UCSD-AML1 (cell line): ENCODE measurements around the gene DOCK2.

Source experiments
- DNase-seq: peaks from one replicate; lab custom pipeline; 2025; ENCODE audit not compliant: unreplicated experiment; lab: John Stamatoyannopoulos, UW

DOCK2 gene

DNA sequence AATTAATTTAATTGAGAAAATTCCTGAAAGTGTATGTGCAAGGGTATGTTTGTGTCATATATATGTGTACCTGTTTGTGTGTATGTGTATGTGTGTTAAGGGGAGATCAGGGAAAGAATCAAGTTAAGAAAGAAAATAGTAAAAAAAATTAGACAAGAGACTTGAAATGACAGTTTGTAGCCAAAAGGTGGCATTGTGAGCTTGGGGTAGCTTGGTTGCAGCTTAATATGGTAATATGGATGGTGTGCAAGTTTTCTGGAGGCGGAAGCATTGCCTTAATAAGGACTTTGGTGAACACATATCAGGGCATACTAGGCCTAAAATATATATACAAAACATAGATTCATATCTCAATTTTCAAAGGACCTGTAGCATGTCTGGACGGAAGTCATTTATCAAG is 213.3 kb downstream of the DOCK2 start:
- no peak for DNase-seq

DNA sequence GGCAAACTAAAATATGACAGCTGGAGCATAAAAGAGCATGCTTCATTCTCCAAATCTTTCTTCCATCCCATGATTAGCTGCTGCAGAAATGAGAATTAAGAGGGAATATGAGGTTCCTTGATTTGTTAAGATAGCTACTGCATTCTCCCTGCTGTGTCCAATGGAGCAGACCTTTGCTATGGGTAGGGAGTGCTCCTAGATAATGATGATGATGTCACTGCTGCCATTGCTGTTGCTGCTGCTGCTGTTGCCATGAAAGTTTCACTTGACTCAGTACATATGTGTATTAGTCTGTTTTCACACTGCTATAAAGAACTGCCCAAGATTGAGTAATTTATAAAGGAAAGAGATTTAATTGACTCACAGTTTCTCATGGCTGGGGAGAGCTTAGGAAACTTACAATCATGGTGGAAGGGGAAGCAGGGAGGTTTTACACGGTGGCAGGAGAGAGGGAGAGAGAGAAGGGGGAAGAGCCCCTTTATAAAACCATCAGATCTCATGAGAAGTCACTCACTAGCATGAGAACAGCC is 214.3 kb downstream of the DOCK2 start:
- no peak for DNase-seq

GRCh38 chr5:169856571-169856970 is 219.5 kb downstream of the DOCK2 start:
- no peak for DNase-seq

DNA sequence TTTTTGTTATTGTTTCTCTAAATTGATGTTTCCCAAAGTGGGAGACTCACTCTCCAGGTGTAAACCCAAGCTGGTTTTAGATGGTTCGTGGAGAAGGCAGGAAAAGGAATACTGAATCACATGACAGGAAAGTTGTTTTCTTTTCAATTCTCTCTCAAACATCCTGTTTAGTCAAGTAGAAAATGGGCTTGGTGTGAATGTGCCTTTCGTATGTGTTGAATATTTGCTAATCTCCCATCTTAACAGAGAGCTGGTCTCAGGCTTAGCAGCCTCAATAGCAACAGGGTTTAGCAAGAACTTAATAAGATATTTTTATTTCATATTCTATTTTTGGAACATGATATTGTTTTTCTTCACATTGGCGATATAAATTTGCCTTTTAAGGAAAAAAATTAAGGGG is 223.5 kb downstream of the DOCK2 start:
- no peak for DNase-seq

GRCh38 chr5:169861433-169861832 is 224.4 kb downstream of the DOCK2 start:
- no peak for DNase-seq

DNA sequence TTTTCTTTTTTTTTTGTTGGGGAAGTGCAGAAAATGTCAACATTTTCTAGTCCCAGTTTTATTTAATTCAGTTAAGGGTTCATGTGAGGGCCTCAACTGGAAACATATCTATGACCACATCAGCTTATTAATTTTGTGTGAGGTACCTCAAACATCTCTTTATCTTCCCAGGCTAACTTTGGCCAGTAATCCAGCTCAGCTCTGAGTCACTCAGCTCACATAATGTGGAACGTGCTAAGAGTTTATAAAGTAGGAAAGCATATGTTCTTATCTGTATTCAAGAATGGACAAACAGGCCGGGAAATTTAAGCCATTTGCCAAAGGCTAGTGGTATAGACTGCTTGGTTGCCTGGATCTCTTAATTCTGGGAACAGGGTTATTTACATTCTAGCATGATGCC is 224.9 kb downstream of the DOCK2 start:
- no peak for DNase-seq

DNA sequence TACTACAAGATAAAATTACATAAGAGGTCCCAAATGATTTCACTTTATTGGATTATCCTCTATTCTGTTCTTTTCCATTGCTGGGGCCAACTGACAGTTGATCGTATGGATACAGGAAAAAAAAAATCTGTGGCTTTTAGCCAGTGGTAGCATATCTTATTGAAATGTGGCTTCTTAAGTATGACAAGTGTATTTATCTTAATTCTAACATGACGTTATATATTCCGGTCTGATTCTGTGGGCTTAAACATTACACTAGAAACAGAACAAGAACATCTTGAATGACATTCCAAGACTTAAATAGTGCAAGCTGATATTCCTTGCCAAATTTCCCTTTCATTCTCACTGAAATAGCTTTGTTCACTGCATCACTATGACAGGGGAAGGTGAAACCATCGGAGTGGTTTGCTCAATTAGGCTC is 225.3 kb downstream of the DOCK2 start:
- no peak for DNase-seq

DNA sequence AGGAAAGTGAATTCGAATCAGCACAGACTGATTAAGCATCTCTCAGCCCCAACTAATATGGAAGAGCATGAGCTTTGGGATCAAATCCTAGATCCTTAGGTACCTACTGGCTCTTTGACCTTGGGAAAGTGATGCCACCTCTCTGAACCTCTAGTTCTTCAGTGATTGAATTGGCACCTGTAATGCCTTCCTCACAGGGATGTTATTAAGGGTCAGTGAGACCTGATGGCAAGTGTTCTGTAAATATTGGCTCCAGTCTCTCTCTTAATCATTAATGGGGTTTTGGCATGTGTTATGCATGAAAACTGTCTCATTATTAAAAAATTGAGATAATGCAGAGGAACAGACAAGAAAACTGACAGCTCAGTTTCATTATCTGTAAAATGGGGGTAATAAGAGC is 227.4 kb downstream of the DOCK2 start:
- no peak for DNase-seq

- DNase-seq: no peak
Observed at GRCh38 chr5:169867347-169867746, 230.3 kb downstream of the DOCK2 start.

DNA sequence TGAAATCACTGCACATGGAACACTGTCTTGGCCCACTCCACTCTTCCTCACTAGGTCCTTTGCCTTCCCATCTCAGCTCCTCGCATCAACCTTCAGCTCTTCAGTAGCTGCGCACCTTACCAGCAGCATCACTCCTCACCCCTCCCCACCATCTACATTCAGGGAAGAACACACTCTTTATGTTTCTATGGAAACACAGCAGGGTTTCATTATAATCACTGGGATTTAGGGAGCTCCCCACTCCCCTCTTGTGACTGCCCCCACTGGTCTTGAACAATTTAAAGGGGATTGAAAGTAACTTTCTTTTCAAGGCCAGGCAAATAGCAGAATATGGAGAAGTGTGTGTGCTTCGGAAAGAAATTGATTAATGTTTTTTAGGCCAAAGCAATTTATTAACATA is 232.0 kb downstream of the DOCK2 start:
- DNase-seq: no peak

- no peak for DNase-seq
Observed at GRCh38 chr5:169870211-169870610, 233.1 kb downstream of the DOCK2 start.

GRCh38 chr5:169871826-169872490 is 234.9 kb downstream of the DOCK2 start:
- no peak for DNase-seq

- DNase-seq: no peak
Observed at GRCh38 chr5:169873642-169874041, 236.6 kb downstream of the DOCK2 start.

GRCh38 chr5:169874621-169875020 is 237.5 kb downstream of the DOCK2 start:
- DNase-seq: no peak

DNA sequence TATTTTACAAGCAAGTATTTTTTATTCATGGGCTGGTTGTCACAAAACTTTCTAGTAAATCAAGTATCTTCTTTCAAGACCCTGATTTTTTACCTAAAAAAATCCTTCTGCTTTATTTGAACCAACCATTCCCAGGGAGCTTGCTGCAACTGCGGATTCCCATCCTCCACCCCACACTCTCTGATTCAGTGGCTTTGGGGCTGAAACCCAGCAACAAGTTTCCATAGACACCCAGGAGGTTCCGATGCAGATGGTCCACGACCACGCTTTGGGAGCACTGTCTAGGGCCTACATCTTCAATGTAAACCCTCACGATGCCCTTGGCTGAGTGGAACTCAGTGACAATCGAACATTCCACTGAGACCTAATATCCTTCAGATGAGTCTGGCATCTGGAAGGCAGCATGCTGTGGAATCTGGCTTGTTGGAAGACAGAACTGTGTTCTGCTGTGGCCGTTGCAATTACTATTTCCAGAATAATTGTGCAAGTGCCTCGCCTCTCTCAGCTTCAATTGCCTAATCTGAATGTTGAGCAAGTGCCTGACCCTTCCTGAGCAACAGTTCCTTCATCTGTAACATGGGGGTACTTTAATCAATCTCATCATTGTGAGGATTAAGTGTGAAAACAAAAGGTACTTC is 238.1 kb downstream of the DOCK2 start:
- no peak for DNase-seq

DNA sequence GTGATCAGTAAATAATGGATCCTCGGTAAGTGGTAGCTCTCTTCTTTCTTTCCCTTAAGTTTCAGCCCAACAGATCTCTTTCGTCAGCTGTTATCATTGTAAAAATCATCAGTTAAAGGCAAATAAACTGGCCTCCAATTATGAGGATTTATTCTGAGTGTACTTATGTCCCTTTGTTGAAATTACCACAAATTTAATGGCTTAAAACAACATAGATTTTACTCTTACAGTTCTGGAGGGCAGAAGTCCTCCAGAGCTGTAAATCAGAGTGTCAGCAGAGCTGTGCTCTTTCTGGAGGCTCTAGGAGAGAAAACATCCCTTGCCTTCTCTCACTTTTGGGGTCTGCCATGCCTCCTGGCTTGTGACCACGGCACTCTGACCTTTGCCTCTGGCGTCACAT is 238.7 kb downstream of the DOCK2 start:
- DNase-seq: no peak

GRCh38 chr5:169876386-169876785 is 239.3 kb downstream of the DOCK2 start:
- no peak for DNase-seq

DNA sequence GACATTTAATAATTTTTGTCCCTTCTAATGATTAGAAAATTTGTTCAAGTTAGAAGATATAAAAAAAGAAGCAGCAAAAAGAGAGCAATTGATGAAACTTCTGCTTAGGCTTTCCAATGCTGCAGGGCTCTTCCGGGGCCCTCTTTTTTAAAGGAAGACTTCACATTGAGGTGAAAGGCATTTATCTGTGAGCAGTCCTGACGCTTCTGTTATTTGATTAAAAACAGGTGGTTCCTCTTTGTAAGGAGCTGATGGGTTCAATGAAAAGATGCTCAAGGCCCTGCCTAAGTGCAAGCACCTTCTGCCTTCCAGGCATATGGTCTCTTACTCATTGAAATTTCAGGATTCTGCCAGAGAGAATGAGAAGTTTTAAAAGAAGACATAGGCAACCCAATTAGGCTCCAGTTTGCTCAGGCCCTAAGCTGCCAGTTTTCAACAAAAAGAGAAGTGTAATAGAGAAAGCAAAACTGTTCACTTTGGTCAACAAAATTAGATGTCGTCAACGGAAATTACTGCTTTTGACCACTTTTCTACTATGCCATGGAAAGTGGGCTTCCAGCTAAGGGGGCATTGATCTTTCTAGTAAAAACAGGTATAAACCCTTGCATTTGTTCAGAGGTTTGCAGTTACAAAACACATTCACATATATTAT is 243.1 kb downstream of the DOCK2 start:
- no peak for DNase-seq

- no peak for DNase-seq
Observed at GRCh38 chr5:169880785-169881184, 243.7 kb downstream of the DOCK2 start.

DNA sequence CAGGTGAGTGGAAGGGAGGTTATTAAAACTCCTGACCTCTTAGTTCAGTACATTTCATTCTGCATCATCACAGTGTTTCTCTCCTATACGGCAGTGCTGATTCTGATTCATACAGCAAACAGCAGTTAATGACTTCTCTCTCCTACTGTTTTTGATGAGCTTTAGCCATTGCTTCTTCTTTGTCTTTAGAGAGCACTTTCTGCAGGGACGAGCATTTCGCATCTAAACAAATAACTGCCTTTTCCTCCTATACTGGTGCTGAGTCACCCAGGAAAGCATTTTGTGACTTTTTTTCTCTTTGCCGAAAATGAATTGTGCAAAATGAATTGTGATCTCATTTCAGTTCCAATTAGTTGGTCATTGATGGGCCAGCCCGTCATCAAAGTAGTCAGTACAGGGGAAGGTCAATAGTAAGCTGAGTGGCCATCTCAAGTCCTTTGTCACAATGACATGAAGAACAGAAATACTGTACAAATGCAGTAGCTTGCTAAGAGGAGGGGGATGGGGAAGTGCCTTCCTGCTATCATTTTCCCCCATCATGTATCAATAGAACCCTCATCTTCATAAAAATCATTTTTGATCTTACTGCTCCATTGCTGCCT is 244.7 kb downstream of the DOCK2 start:
- no peak for DNase-seq

GRCh38 chr5:169886033-169886432 is 249.0 kb downstream of the DOCK2 start:
- DNase-seq: no peak

- no peak for DNase-seq
Observed at GRCh38 chr5:169886677-169887076, 249.6 kb downstream of the DOCK2 start.
